SU-DHL-6 (cell line): ENCODE measurements around the gene RASL11B.

Source experiments
- H2AFZ ChIP-seq: fragments of 200-600 bp; sonication (generic); 2 replicates; pipeline ENCODE4 v1.6.1; 2014; ENCODE audit warnings: low read depth, mild to moderate bottlenecking, moderate library complexity, mixed read lengths, antibody characterized with exemption, low read length; ENCODE audit not compliant: severe bottlenecking
- H3F3A ChIP-seq: fragments of 200-600 bp; shearing (Covaris generic); 2 replicates; pipeline ENCODE4 v1.6.0; 2016; ENCODE audit warnings: antibody characterized with exemption, mild to moderate bottlenecking; ENCODE audit not compliant: insufficient read depth
- H3K27ac ChIP-seq: fragments of 200-600 bp; sonication (generic); 2 replicates; pipeline ENCODE4 v1.5.1; 2016; ENCODE audit warnings: low read depth, mild to moderate bottlenecking, low read length, moderate library complexity, mixed read lengths
- H3K27me3 ChIP-seq: fragments of 200-600 bp; sonication (generic), shearing (Covaris generic); 2 replicates; pipeline ENCODE4 v1.6.0; 2014; ENCODE audit warnings: mild to moderate bottlenecking, low read length
- H3K36me3 ChIP-seq: fragments of 200-600 bp; sonication (generic); 2 replicates; pipeline ENCODE4 v1.6.1; 2014; ENCODE audit warnings: mild to moderate bottlenecking, low read length, mixed read lengths
- H3K4me2 ChIP-seq: fragments of 300-600, 200-600 bp; shearing (Covaris generic), sonication (generic); 2 replicates; pipeline ENCODE4 v1.6.0; 2014; ENCODE audit warnings: low read length, low read depth, mild to moderate bottlenecking; ENCODE audit not compliant: poor library complexity, severe bottlenecking
- H3K4me3 ChIP-seq: fragments of 200-600 bp; sonication (generic); 2 replicates; pipeline ENCODE4 v1.5.1; 2014; ENCODE audit warnings: antibody characterized with exemption, low read length, mild to moderate bottlenecking, mixed read lengths; ENCODE audit not compliant: insufficient read depth, poor library complexity, severe bottlenecking
- H3K79me2 ChIP-seq: fragments of 200-600 bp; sonication (generic); 2 replicates; pipeline ENCODE4 v1.6.1; 2014; ENCODE audit warnings: mild to moderate bottlenecking, low read length, moderate library complexity; ENCODE audit not compliant: insufficient read depth
- H3K9ac ChIP-seq: fragments of 200-600 bp; sonication (generic); 2 replicates; pipeline ENCODE4 v1.7.0; 2014; ENCODE audit warnings: mild to moderate bottlenecking, low read length
- H3K9me2 ChIP-seq: fragments of 200-600 bp; sonication (generic); replicated peaks from 2 replicates; pipeline ENCODE4 v1.6.1; 2014; ENCODE audit warnings: low read length; ENCODE audit not compliant: insufficient read depth
- H3K9me3 ChIP-seq: fragments of 200-600 bp; sonication (generic); 2 replicates; pipeline ENCODE4 v1.6.1; 2014; ENCODE audit warnings: low read length, mixed read lengths; ENCODE audit not compliant: insufficient read depth
- H4K20me1 ChIP-seq: fragments of 200-600 bp; sonication (generic); 2 replicates; pipeline ENCODE4 v1.6.1; 2014; ENCODE audit warnings: low read depth, mild to moderate bottlenecking, antibody characterized with exemption, low read length, moderate library complexity, mixed read lengths
- CTCF ChIP-seq: fragments of 200-600 bp; sonication (generic); IDR thresholded peaks from one replicate; pipeline ENCODE4 v1.5.1; 2017; ENCODE audit warnings: antibody characterized with exemption, mild to moderate bottlenecking, low read length, moderate library complexity; ENCODE audit not compliant: insufficient read depth, poor library complexity, severe bottlenecking
- EZH2phosphoT487 ChIP-seq: fragments of 200-600 bp; sonication (generic), shearing (Covaris generic); conservative IDR thresholded peaks from 2 replicates; pipeline ENCODE4 v1.6.1; 2018; ENCODE audit warnings: mild to moderate bottlenecking, antibody characterized with exemption, low read length, moderate library complexity, mixed read lengths

RASL11B gene

GRCh38 chr4:52822972-52823701 is 39.0 kb upstream of the RASL11B start:
- Histone ChIP-seq H3K4me2 (no peak overlapping the region), H3K9me3 (no peaks in the 10 kb centered on the region), H3K27me3 (no peaks in the 10 kb centered on the region), H3K27ac (no peak overlapping the region), H3K79me2 (no peaks in the 10 kb centered on the region), H4K20me1 (no peaks in the 10 kb centered on the region), H3K9me2 (no peaks in the 10 kb centered on the region), H2AFZ (no peak overlapping the region), H3K4me3 (no peak overlapping the region), H3K36me3 (no peaks in the 10 kb centered on the region), H3F3A (no peaks in the 10 kb centered on the region), H3K9ac (no peak overlapping the region)
- TF ChIP-seq EZH2phosphoT487 = no peak
- no peak for TF ChIP-seq CTCF

GRCh38 chr4:52823702-52824092 is 38.4 kb upstream of the RASL11B start:
- no peak for TF ChIP-seq EZH2phosphoT487
- TF ChIP-seq CTCF = no peak
- H3K4me2 ChIP-seq = no peak overlapping the region
- H3K4me3 ChIP-seq = no peak overlapping the region
- H3K9ac ChIP-seq = no peak overlapping the region
- no peaks in the 10 kb centered on the region for H3K9me3 ChIP-seq
- H3K27me3 ChIP-seq = no peaks in the 10 kb centered on the region
- H3K36me3 ChIP-seq = no peaks in the 10 kb centered on the region
- no peaks in the 10 kb centered on the region for H4K20me1 ChIP-seq
- no peak overlapping the region for H2AFZ ChIP-seq
- no peaks in the 10 kb centered on the region for H3F3A ChIP-seq
- no peaks in the 10 kb centered on the region for H3K79me2 ChIP-seq
- no peak overlapping the region for H3K27ac ChIP-seq
- H3K9me2 ChIP-seq = no peaks in the 10 kb centered on the region

- Histone ChIP-seq H3F3A (no peaks in the 10 kb centered on the region), H3K4me3 (no peak overlapping the region), H3K36me3 (no peaks in the 10 kb centered on the region), H2AFZ (no peak overlapping the region), H3K9me2 (no peaks in the 10 kb centered on the region), H3K4me2 (no peak overlapping the region), H3K9ac (no peak overlapping the region), H4K20me1 (no peaks in the 10 kb centered on the region), H3K9me3 (no peaks in the 10 kb centered on the region), H3K27me3 (no peaks in the 10 kb centered on the region), H3K27ac (no peak overlapping the region), H3K79me2 (no peaks in the 10 kb centered on the region)
- no peak for TF ChIP-seq CTCF
- TF ChIP-seq EZH2phosphoT487 = no peak
These were observed 37.9 kb upstream of the RASL11B start for GRCh38 chr4:52824270-52824602.
